GM18498 (cell line): Measurements from ENCODE around the gene ASTN2.

Experiments used
- ATAC-seq: cut with Tn5 transposase; IDR thresholded peaks from one replicate; pipeline ENCODE4 v1.9.1; 2021; ENCODE audit warnings: mild to moderate bottlenecking, moderate library complexity; ENCODE audit not compliant: unreplicated experiment

The ASTN2 gene

GRCh38 chr9:116774421-116775180 is 640.3 kb downstream of the ASTN2 start:
- no peak for ATAC-seq

GRCh38 chr9:116767219-116767618 is 647.6 kb downstream of the ASTN2 start:
- no peak for ATAC-seq

- ATAC-seq, result no peak
Observed at GRCh38 chr9:116765011-116765410, 649.8 kb downstream of the ASTN2 start.

- ATAC-seq, result peak; percentile 40
Observed at GRCh38 chr9:116763770-116764169, 651.1 kb downstream of the ASTN2 start.

DNA sequence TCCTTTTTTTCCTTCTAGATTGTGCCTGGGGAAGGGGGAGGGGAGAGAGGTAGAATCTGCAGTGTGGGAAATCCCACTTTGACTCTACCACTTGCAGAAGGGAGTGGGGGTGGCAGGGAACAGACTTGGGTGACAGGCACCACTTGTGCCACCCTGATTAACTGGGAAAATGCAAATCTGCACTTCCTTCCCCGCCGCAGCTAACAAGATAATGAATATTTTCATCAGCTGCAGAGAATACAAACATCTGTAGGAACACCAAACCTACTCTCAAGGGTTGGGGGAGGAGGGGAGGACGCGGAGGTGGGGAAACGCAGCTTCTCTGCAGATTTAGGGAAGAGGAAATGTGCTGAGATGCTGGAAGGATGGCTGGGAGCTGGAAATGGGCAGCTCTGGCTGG is 654.2 kb downstream of the ASTN2 start:
- no peak for ATAC-seq

GRCh38 chr9:116757030-116757429 is 657.8 kb downstream of the ASTN2 start:
- ATAC-seq, result no peak

DNA sequence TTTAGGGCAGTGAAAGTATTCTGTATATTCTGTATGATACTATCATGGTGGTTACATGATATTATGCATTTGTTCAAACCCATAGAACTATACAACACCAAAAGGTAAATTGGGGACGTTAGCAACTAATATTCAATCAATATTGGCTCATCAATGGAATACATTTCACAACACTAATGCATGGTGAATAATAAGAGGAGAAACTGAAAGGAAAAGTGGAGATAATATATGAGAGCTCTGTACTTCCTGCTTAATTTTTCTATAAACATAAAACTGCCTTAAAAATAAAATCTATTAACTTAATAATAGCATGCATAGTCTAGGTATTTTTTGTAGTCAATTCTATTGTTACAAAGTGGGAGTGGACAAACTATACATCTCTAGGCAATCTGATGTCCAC is 661.5 kb downstream of the ASTN2 start:
- peak; percentile 77 for ATAC-seq

GRCh38 chr9:116750510-116750909 is 664.3 kb downstream of the ASTN2 start:
- no peak for ATAC-seq

- no peak for ATAC-seq
Observed at GRCh38 chr9:116749772-116750171, 665.1 kb downstream of the ASTN2 start.

DNA sequence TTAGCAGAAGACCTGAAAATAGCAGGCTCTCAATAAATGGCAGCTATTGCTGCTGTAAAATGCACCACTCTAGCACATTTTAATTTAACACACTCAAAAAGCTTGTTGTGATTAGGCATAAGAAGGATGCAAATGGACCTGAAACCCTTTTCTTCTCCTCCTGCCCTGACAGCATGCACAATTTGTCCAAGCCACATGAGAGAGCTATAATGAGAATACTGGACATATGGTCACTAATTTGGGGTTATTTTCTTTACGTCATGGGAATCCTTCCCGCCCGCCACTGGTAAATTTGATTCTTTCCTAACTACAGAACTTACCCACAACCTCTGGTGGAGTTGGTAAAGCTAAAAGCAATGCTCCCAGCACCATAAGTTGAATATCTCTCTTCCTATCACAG is 665.7 kb downstream of the ASTN2 start:
- ATAC-seq, result no peak

DNA sequence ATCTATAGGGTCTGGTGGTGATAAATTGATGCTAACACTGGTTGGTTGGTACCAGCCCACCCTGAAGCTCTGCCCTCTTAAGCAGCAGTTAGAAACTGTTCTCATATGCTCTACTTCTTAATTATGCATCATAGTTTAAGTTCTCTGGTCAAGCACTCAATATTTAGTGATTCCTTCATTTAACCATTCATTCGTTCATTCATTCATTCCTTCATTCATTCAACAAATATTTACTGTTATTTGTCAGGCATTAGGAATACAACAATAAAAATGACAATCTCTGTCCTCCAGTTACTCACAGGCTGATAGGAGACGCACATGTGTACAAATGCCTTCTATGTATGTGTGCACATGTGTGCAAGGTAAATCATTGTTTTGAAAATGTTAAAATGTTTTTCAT is 673.1 kb downstream of the ASTN2 start:
- ATAC-seq, result no peak

GRCh38 chr9:116741086-116741740 is 673.6 kb downstream of the ASTN2 start:
- no peak for ATAC-seq

GRCh38 chr9:116737152-116737546 is 677.7 kb downstream of the ASTN2 start:
- peak; percentile 72 for ATAC-seq

GRCh38 chr9:116736399-116737151 is 678.3 kb downstream of the ASTN2 start:
- ATAC-seq, result no peak

GRCh38 chr9:116733010-116733641 is 681.7 kb downstream of the ASTN2 start:
- no peak for ATAC-seq

- ATAC-seq, result no peak
Observed at GRCh38 chr9:116726602-116727001, 688.3 kb downstream of the ASTN2 start.

DNA sequence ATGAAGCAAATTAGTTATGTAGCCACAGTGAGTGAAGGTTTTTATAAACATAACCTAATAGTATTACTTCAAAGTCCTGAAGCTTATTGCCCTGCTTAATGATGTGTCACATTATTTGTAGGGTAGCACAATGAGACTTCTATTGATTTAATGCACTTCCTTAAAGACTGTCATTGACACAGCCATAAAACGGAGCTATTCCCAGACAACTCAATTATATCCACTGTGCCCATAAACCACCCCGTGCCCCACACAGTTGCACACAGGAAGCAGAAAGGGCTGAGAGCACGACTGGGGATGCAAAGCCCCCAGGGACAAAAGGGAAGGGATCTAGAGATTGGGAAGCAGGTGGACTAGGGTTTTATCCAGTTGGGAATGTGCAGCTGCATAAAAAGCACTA is 690.7 kb downstream of the ASTN2 start:
- ATAC-seq, result no peak

GRCh38 chr9:116721944-116722343 is 692.9 kb downstream of the ASTN2 start:
- no peak for ATAC-seq

DNA sequence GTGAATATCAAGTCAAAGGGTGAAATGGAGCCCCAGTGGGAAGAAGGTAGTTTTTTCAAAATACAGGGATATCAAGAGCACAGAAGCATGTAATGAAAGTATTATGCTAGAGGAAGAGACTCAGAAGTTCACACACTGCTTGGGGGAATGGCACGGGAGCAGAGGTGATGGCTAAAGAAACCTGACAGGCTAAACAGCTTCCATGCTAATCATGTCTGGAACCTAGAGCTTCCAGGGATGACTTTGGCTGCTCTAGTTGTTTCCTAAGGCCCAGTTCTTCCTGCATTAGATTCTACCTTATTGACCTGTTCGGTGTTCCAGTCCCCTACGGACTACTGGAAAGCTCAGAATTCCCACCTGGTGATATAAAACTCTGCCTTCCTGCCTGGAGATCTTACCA is 693.4 kb downstream of the ASTN2 start:
- no peak for ATAC-seq

DNA sequence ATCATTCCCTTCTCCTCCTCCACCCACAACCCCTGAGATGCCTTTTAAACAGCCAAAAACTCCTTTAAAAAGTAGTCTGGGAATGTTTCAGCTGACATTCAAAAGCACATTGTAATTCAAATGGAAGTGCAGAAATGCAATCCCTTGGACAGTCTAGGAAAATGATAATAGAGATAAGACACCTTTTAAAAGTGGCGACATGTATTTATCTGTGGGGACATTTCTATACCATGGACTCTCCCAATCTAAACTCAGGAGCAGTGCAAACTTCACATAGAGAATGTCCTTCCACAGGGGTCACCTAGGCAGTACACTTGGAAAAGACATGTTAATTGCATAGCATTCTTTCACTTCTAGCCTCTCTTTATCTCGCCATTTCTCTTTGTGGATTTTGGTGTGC is 694.7 kb downstream of the ASTN2 start:
- no peak for ATAC-seq

DNA sequence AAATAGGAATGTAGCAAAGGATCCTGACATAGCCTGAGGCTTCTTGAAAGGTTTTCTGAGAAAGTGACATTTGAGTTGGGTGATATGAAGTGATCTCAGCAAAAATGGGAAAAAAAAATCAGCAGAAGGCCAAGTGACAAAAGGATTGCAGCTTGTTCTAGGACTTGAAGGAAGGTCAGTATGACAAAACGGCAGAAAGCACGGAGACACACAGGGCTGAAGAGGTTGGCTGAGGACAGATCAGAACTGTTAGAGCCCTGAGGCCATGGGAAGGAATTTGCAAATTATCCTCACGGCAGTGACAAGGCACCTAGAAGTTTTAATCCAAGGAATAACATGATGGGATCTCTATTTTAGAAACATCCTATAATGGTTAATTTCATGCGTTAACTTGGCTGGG is 696.7 kb downstream of the ASTN2 start:
- no peak for ATAC-seq
